DND-41 (cell line): ENCODE data around the gene STXBP6.

Experiments used
- EZH2 ChIP-seq: IDR thresholded peaks from 3 replicates; pipeline ENCODE4 v1.6.1; 2012; ENCODE audit warnings: borderline replicate concordance, low read depth, mild to moderate bottlenecking, moderate library complexity, low read length, inconsistent platforms; ENCODE audit not compliant: severe bottlenecking
- TF ChIP-seq, protein P1 (sequence below): IDR thresholded peaks from 2 replicates; pipeline ENCODE4 v1.5.1; 2012; ENCODE audit warnings: borderline replicate concordance, low read length, moderate library complexity, mild to moderate bottlenecking; ENCODE audit not compliant: poor library complexity, severe bottlenecking; ENCODE audit errors: extremely low read depth

DNA sequence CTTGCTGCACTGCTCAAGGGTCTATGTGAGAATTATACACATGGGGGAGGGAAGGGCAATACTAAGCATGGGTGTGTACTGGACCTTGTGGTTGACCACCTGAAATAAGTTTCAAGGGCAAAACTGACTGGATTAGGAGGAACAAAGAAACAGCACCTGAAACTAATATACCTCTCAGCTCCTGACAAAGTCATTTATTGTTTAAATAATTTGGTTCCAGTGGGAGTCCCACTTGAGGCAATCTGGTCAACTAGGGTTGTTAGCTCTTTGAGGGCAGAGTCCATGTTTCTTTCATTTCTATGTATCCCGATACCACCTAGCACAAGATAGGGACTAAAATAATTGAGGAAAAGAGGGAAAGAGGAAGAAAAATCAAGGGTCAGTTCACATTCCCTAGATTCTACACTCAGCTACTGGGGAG, 45.5 kb downstream of the STXBP6 start:
- TF ChIP-seq, protein P1, sequence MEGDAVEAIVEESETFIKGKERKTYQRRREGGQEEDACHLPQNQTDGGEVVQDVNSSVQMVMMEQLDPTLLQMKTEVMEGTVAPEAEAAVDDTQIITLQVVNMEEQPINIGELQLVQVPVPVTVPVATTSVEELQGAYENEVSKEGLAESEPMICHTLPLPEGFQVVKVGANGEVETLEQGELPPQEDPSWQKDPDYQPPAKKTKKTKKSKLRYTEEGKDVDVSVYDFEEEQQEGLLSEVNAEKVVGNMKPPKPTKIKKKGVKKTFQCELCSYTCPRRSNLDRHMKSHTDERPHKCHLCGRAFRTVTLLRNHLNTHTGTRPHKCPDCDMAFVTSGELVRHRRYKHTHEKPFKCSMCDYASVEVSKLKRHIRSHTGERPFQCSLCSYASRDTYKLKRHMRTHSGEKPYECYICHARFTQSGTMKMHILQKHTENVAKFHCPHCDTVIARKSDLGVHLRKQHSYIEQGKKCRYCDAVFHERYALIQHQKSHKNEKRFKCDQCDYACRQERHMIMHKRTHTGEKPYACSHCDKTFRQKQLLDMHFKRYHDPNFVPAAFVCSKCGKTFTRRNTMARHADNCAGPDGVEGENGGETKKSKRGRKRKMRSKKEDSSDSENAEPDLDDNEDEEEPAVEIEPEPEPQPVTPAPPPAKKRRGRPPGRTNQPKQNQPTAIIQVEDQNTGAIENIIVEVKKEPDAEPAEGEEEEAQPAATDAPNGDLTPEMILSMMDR = no peak
- TF ChIP-seq EZH2 = no peak
